BE2C (cell line): ENCODE results near the gene MEP1A.

ENCODE experiments used
- DNase-seq: peaks from one replicate; pipeline ENCODE4 v3.0.0-alpha.2; 2020
- H3K27me3 ChIP-seq: fragments of 250-450 bp; sonication (Bioruptor Pico); 2 replicates; pipeline ENCODE4 v1.5.1; 2020; ENCODE audit warnings: mild to moderate bottlenecking
- H3K36me3 ChIP-seq: fragments of 250-450 bp; sonication (Bioruptor Pico); 2 replicates; pipeline ENCODE4 v1.5.1; 2020; ENCODE audit warnings: mild to moderate bottlenecking
- H3K4me1 ChIP-seq: fragments of 250-450 bp; sonication (Bioruptor Pico); 2 replicates; pipeline ENCODE4 v1.5.1; 2020
- H3K4me3 ChIP-seq: 2 replicates; pipeline ENCODE4 v1.5.1; 2011; ENCODE audit warnings: low read depth, low read length
- H3K9me3 ChIP-seq: fragments of 250-450 bp; sonication (Bioruptor Pico); 2 replicates; pipeline ENCODE4 v1.5.1; 2020
- CTCF ChIP-seq: IDR thresholded peaks from 2 replicates; pipeline ENCODE4 v1.5.1; 2012; ENCODE audit warnings: mild to moderate bottlenecking, low read depth, low read length

Gene MEP1A

GRCh38 chr6:46796848-46797580 lies 3.8 kb downstream of the MEP1A start:
- H3K27me3 ChIP-seq, result 0 out of 2 replicates have a peak, but pooled peaks cover 3% of the 10 kb centered on the region
- no peaks in the 10 kb centered on the region for H3K9me3 ChIP-seq
- no peak for TF ChIP-seq CTCF
- no peaks in the 10 kb centered on the region for H3K36me3 ChIP-seq
- H3K4me3 ChIP-seq, result no peak overlapping the region
- no peaks in the 10 kb centered on the region for H3K4me1 ChIP-seq
- no peak for DNase-seq

- no peaks in the 10 kb centered on the region for H3K36me3 ChIP-seq
- no peaks in the 10 kb centered on the region for H3K4me1 ChIP-seq
- no peaks in the 10 kb centered on the region for H3K9me3 ChIP-seq
- no peak overlapping the region for H3K4me3 ChIP-seq
- no peaks in the 10 kb centered on the region for H3K27me3 ChIP-seq
- TF ChIP-seq CTCF, result no peak
- no peak for DNase-seq
These were observed 6.5 kb downstream of the MEP1A start for GRCh38 chr6:46799657-46800056.

GRCh38 chr6:46808806-46809205 lies 15.6 kb downstream of the MEP1A start:
- no peaks in the 10 kb centered on the region for H3K36me3 ChIP-seq

GRCh38 chr6:46815130-46815529 lies 21.9 kb downstream of the MEP1A start:
- DNase-seq, result no peak
- H3K4me1 ChIP-seq, result no peaks in the 10 kb centered on the region
- H3K9me3 ChIP-seq, result no peaks in the 10 kb centered on the region
- TF ChIP-seq CTCF, result no peak
- no peaks in the 10 kb centered on the region for H3K27me3 ChIP-seq
- H3K36me3 ChIP-seq, result no peaks in the 10 kb centered on the region
- H3K4me3 ChIP-seq, result no peak overlapping the region

More at GRCh38 chr6:46808806-46809205, 15.6 kb downstream of the MEP1A start:
- Histone ChIP-seq H3K4me1 (no peaks in the 10 kb centered on the region), H3K9me3 (no peaks in the 10 kb centered on the region), H3K4me3 (no peak overlapping the region), H3K27me3 (no peaks in the 10 kb centered on the region)
- no peak for TF ChIP-seq CTCF
- no peak for DNase-seq

GRCh38 chr6:46816626-46817025 lies 23.4 kb downstream of the MEP1A start:
- DNase-seq, result no peak
- TF ChIP-seq CTCF, result no peak
- Histone ChIP-seq H3K4me1 (no peaks in the 10 kb centered on the region), H3K36me3 (no peaks in the 10 kb centered on the region), H3K27me3 (no peaks in the 10 kb centered on the region), H3K9me3 (no peaks in the 10 kb centered on the region), H3K4me3 (no peak overlapping the region)

GRCh38 chr6:46819561-46819960 lies 26.4 kb downstream of the MEP1A start:
- no peaks in the 10 kb centered on the region for H3K36me3 ChIP-seq
- no peaks in the 10 kb centered on the region for H3K4me1 ChIP-seq
- DNase-seq, result no peak
- H3K27me3 ChIP-seq, result no peaks in the 10 kb centered on the region
- H3K9me3 ChIP-seq, result no peaks in the 10 kb centered on the region
- no peak for TF ChIP-seq CTCF
- no peak overlapping the region for H3K4me3 ChIP-seq
